Spleen (tissue), 7 donors: ENCODE data around the gene CHMP1B.

Experiments used
- CTCF ChIP-seq, 11 experiments: fragments of 200-600 bp in 7 of 11; fragments of 450-650 bp in 4 of 11; sonication (generic) in 4 of 11; IDR thresholded peaks in 8 of 11; conservative IDR thresholded peaks in 3 of 11; 1 replicate in 7 of 11; 2 replicates in 4 of 11; pipeline versions ENCODE4 v1.4.0 to v1.8.0; 2016 to 2021; ENCODE audit warnings: antibody characterized with exemption in 11 of 11, inconsistent platforms in 4 of 11, mild to moderate bottlenecking in 1 of 11
- POLR2A ChIP-seq, 3 donors: fragments of 450-650 bp; IDR thresholded peaks; one replicate each; pipeline ENCODE4 v1.5.1; 2017; ENCODE audit warnings: antibody characterized with exemption in 3 of 3, mild to moderate bottlenecking in 1 of 3
- donor health status: DM: no; HTN: no; CAD: no; lungs with moderate emphysema.
- donor health status: DM: no; HTN: no; CAD: no.
- donor health status: DM: no; HTN: no; CAD: no.

- TF ChIP-seq POLR2A (IDR thresholded peaks at IDR 0.05) = no peak
- no peak for TF ChIP-seq CTCF (IDR thresholded peaks at IDR 0.05 in 8 of 11, conservative IDR thresholded peaks at IDR 0.05 in 3 of 11)
Observed at GRCh38 chr18:11845654-11846053, 5.6 kb upstream of the CHMP1B start.
